GM21619 (cell line): Measurements from ENCODE around the gene GNAI3.
"Not testable (repeated sequence)": the region's sequence is repeated elsewhere in the genome, so short reads cannot be mapped to it uniquely, and the experiment has no call there.

Experiments
- ATAC-seq: cut with Tn5 transposase; IDR thresholded peaks from one replicate; pipeline ENCODE4 v1.9.1; 2021; ENCODE audit not compliant: unreplicated experiment

The GNAI3 gene

GRCh38 chr1:109657395-109657794 lies 109.0 kb downstream of the GNAI3 start:
- ATAC-seq, result no peak

GRCh38 chr1:109657970-109658369 lies 109.6 kb downstream of the GNAI3 start:
- ATAC-seq, result no peak

- ATAC-seq, result no peak
Observed at GRCh38 chr1:109658533-109659042, 110.2 kb downstream of the GNAI3 start.

- ATAC-seq, result no peak
Observed at GRCh38 chr1:109659145-109659544, 110.7 kb downstream of the GNAI3 start.

- no peak for ATAC-seq
Observed at GRCh38 chr1:109659997-109660690, 111.7 kb downstream of the GNAI3 start.

GRCh38 chr1:109660691-109661026 lies 112.2 kb downstream of the GNAI3 start:
- ATAC-seq, result not testable (repeated sequence)

- ATAC-seq, result no peak
Observed at GRCh38 chr1:109661391-109661790, 113.0 kb downstream of the GNAI3 start.

GRCh38 chr1:109664671-109665070 lies 116.3 kb downstream of the GNAI3 start:
- ATAC-seq, result no peak

GRCh38 chr1:109667452-109668122 lies 119.2 kb downstream of the GNAI3 start, which contains the start of gene GSTM2:
TSS of gene GSTM2 (plus strand) at chr1:109668057. CDS start at chr1:109668116, 59 bp downstream.
- no peak for ATAC-seq
